SK-N-SH (cell line): ENCODE measurements around the gene CDC45. TPM values are rescaled to one million over a fixed set of nuclear protein-coding genes. Genes with fewer than 3 reads are reported as not detected.

Experiments used
- CTCF ChIA-PET: fragments of 300-600, 350-600 bp; formaldehyde crosslinking; extraction: SDS; loops from one replicate; lab custom pipeline; 2021; lab: Yijun Ruan, JAX
- POLR2A ChIA-PET: fragments of 350-600 bp; sonication (Branson Sonifier 250); formaldehyde crosslinking; extraction: SDS; loops from one replicate; lab custom pipeline; 2020; ENCODE audit warnings: antibody characterized with exemption, inconsistent platforms; lab: Yijun Ruan, JAX
- DNase-seq: peaks from one replicate; pipeline ENCODE4 v3.0.0; 2012
- H2AFZ ChIP-seq: fragments of 200-600 bp; sonication (generic); 2 replicates; pipeline ENCODE4 v1.8.1; 2016; ENCODE audit warnings: antibody characterized with exemption, mild to moderate bottlenecking, low read depth
- H3F3A ChIP-seq: fragments of 200-600 bp; sonication (generic); replicated peaks from 2 replicates; pipeline ENCODE3; 2016; ENCODE audit warnings: antibody characterized with exemption, mild to moderate bottlenecking; ENCODE audit not compliant: insufficient read depth
- H3K27ac ChIP-seq, 2 experiments: fragments of 200-500 bp in 1 of 2; fragments of 200-600 bp in 1 of 2; sonication (Bioruptor generic) in 1 of 2; sonication (generic), shearing (Covaris generic) in 1 of 2; 2 replicates each; pipeline versions ENCODE4 v1.5.1 to v1.6.1; 2014 to 2016; ENCODE audit warnings: low read depth in 2 of 2, inconsistent platforms in 1 of 2, low read length in 1 of 2, mild to moderate bottlenecking in 1 of 2, mixed read lengths in 1 of 2
- H3K27me3 ChIP-seq: fragments of 200-600 bp; sonication (generic), shearing (Covaris generic); 2 replicates; pipeline ENCODE4 v1.6.1; 2016; ENCODE audit warnings: mixed run types; ENCODE audit not compliant: insufficient read depth
- H3K36me3 ChIP-seq, 2 experiments: fragments of 200-500 bp in 1 of 2; fragments of 200-600 bp in 1 of 2; sonication (Bioruptor generic) in 1 of 2; sonication (generic) in 1 of 2; replicated peaks in 1 of 2; 2 replicates each; pipeline versions ENCODE3 to v1.5.1; 2014 to 2016; ENCODE audit warnings: low read length in 1 of 2, mild to moderate bottlenecking in 1 of 2; ENCODE audit not compliant: insufficient read depth in 2 of 2, control insufficient read depth in 1 of 2
- H3K4me1 ChIP-seq, 2 experiments: fragments of 200-500 bp in 1 of 2; fragments of 200-600 bp in 1 of 2; sonication (Bioruptor generic) in 1 of 2; sonication (generic), shearing (Covaris generic) in 1 of 2; 2 replicates each; pipeline versions ENCODE4 v1.5.1 to v1.6.1; 2014 to 2016; ENCODE audit warnings: low read depth in 1 of 2, low read length in 1 of 2, mixed run types in 1 of 2; ENCODE audit not compliant: insufficient read depth in 2 of 2, control insufficient read depth in 1 of 2
- H3K4me2 ChIP-seq: fragments of 200-600 bp; sonication (generic), shearing (Covaris generic); 2 replicates; pipeline ENCODE4 v1.6.1; 2017; ENCODE audit warnings: mixed run types
- H3K4me3 ChIP-seq, 2 experiments: fragments of 200-500 bp in 1 of 2; fragments of 200-600 bp in 1 of 2; sonication (Bioruptor generic) in 1 of 2; sonication (generic), shearing (Covaris generic) in 1 of 2; 2 replicates each; pipeline versions ENCODE4 v1.5.1 to v1.8.1; 2014 to 2016; ENCODE audit warnings: low read depth in 2 of 2, inconsistent platforms in 1 of 2, low read length in 1 of 2, mild to moderate bottlenecking in 1 of 2, mixed read lengths in 1 of 2, moderate library complexity in 1 of 2
- H3K79me2 ChIP-seq: fragments of 200-600 bp; sonication (generic); 2 replicates; pipeline ENCODE4 v1.8.1; 2017; ENCODE audit warnings: mild to moderate bottlenecking; ENCODE audit not compliant: insufficient read depth
- H3K9ac ChIP-seq: fragments of 200-600 bp; sonication (generic); 2 replicates; pipeline ENCODE4 v1.6.1; 2017; ENCODE audit warnings: mixed run types
- H3K9me2 ChIP-seq: fragments of 200-600 bp; sonication (generic); 2 replicates; pipeline ENCODE4 v1.6.1; 2017; ENCODE audit warnings: mixed run types
- H3K9me3 ChIP-seq: fragments of 200-600 bp; sonication (generic); 2 replicates; pipeline ENCODE4 v1.6.1; 2017; ENCODE audit warnings: mixed run types, mild to moderate bottlenecking, moderate library complexity
- H4K20me1 ChIP-seq: fragments of 200-600 bp; sonication (generic); 2 replicates; pipeline ENCODE4 v1.6.1; 2017; ENCODE audit warnings: mild to moderate bottlenecking, mixed run types; ENCODE audit not compliant: insufficient read depth
- ELF1 ChIP-seq: IDR thresholded peaks from 2 replicates; pipeline ENCODE4 v1.4.0; 2012
- EP300 ChIP-seq, 2 experiments: IDR thresholded peaks; 2 replicates each; pipeline versions ENCODE4 v1.4.0 to v1.6.1; 2012; ENCODE audit warnings: borderline replicate concordance in 1 of 2, low read depth in 1 of 2, low read length in 1 of 2
- FOXM1 ChIP-seq: IDR thresholded peaks from 2 replicates; pipeline ENCODE4 v1.4.0; 2012; ENCODE audit warnings: low read depth, mild to moderate bottlenecking
- GABPA ChIP-seq: IDR thresholded peaks from 2 replicates; pipeline ENCODE4 v1.4.0; 2012; ENCODE audit warnings: low read depth, mild to moderate bottlenecking
- JUND ChIP-seq: IDR thresholded peaks from 2 replicates; pipeline ENCODE4 v1.4.0; 2012
- MEF2A ChIP-seq: IDR thresholded peaks from 2 replicates; pipeline ENCODE4 v1.4.0; 2012; ENCODE audit warnings: low read depth, borderline replicate concordance
- MXI1 ChIP-seq: IDR thresholded peaks from 2 replicates; pipeline ENCODE4 v1.6.1; 2012; ENCODE audit warnings: mild to moderate bottlenecking, low read depth, low read length, improper control_type of control experiment
- NRF1 ChIP-seq: IDR thresholded peaks from 2 replicates; pipeline ENCODE4 v1.6.1; 2012; ENCODE audit warnings: low read depth, mild to moderate bottlenecking, low read length
- RAD21 ChIP-seq: IDR thresholded peaks from 2 replicates; pipeline ENCODE4 v1.6.1; 2012; ENCODE audit warnings: mild to moderate bottlenecking, low read length
- RCOR1 ChIP-seq: fragments of 150-350 bp; IDR thresholded peaks from 2 replicates; pipeline ENCODE4 v1.6.1; 2017; ENCODE audit warnings: antibody characterized with exemption, low read length
- SMC3 ChIP-seq: IDR thresholded peaks from 2 replicates; pipeline ENCODE4 v1.6.1; 2012; ENCODE audit warnings: low read depth, low read length, improper control_type of control experiment
- TAF1 ChIP-seq: IDR thresholded peaks from 2 replicates; pipeline ENCODE4 v1.6.1; 2012; ENCODE audit warnings: low read depth, mild to moderate bottlenecking, low read length, moderate library complexity, borderline replicate concordance
- USF1 ChIP-seq: IDR thresholded peaks from 2 replicates; pipeline ENCODE4 v1.4.0; 2012; ENCODE audit warnings: low read depth, borderline replicate concordance
- ZBTB33 ChIP-seq: IDR thresholded peaks from 2 replicates; pipeline ENCODE4 v1.4.0; 2012; ENCODE audit warnings: low read depth, borderline replicate concordance
- WGBS: methylation state at CpG from one replicate; pipeline ENCODE4 v1.1.6; 2017; ENCODE audit warnings: low lambda C conversion rate; 5-methylcytosine and 5-hydroxymethylcytosine counted together
- polyA plus RNA-seq, 3 experiments: library from polyadenylated mRNA; depleted of rRNA; stranded (reverse); fragments of >200 nt; gene quantifications; 2 replicates each; pipeline ENCODE4 v1.2.3, GENCODE V29; 2012

CDC45 gene
- polyA plus RNA-seq, 1 of the 3 experiments (the other 2 are of a cell fraction), result 23.6 TPM

GRCh38 chr22:19504900-19505734 is 25.4 kb downstream of the CDC45 start:
- H3K27ac ChIP-seq, result no peak overlapping the region
- no peak overlapping the region for H3K9ac ChIP-seq
- ChIA-PET CTCF (interaction anchor here (0.8 to 1.9 kb wide), 2 partner anchors 15 to 205 kb away, joined by 3 to 4 read pairs; no protein-coding TSS in a partner anchor), POLR2A (no interaction called here)
- no peak overlapping the region for H3K4me3 ChIP-seq
- H3K79me2 ChIP-seq, result no peaks in the 10 kb centered on the region
- H3F3A ChIP-seq, result no peaks in the 10 kb centered on the region
- TF ChIP-seq MXI1 (no peak), ELF1 (no peak), TAF1 (no peak), FOXM1 (no peak), SMC3 (no peak), RAD21 (no peak), NRF1 (no peak)
- H3K9me3 ChIP-seq, result no peaks in the 10 kb centered on the region
- 89% methylated on average over 15 of the region's 18 CpGs for WGBS
- H3K36me3 ChIP-seq, result no peaks in the 10 kb centered on the region
- H3K4me1 ChIP-seq, result no peaks in the 10 kb centered on the region
- no peaks in the 10 kb centered on the region for H3K27me3 ChIP-seq
- no peak overlapping the region for H2AFZ ChIP-seq
- no peaks in the 10 kb centered on the region for H4K20me1 ChIP-seq
- no peak for DNase-seq
- no peak overlapping the region for H3K4me2 ChIP-seq
- no peaks in the 10 kb centered on the region for H3K9me2 ChIP-seq

DNA sequence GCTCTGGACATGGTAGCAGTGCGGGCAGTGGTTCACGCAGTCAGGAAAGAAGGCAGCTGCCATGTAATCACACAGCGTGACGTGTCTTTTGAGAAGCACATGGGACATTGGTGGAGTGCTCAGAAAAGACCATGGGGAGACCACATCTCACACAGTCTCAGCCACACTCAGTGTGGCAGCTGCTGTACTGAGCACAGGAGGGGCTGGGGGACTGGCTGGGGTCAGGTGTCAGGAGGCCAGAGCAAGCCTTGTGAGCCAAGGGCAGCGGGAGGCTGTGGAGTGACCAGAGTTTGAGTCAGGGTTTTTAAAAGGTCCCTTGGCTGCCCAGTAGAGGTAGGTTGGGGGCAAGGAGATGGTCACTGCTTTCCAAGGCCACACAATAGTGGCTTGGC is 26.0 kb downstream of the CDC45 start:
- H2AFZ ChIP-seq, result no peak overlapping the region
- no peaks in the 10 kb centered on the region for H3K79me2 ChIP-seq
- no peaks in the 10 kb centered on the region for H3K9me3 ChIP-seq
- no peak for DNase-seq
- no peak overlapping the region for H3K4me2 ChIP-seq
- no peak overlapping the region for H3K27ac ChIP-seq
- TF ChIP-seq EP300 (IDR thresholded peaks at IDR 0.05; ENCODE audit: borderline replicate concordance in 1 of 2, low read depth in 1 of 2, low read length in 1 of 2), result no peak
- TF ChIP-seq MXI1, result no peak
- TF ChIP-seq, all 33 proteins: peak for 0
- no peaks in the 10 kb centered on the region for H3K9me2 ChIP-seq
- POLR2A ChIA-PET, result no interaction called here
- H3K4me1 ChIP-seq, result no peaks in the 10 kb centered on the region
- H3K27me3 ChIP-seq, result no peaks in the 10 kb centered on the region
- no peak overlapping the region for H3K9ac ChIP-seq
- WGBS, result 100% methylated on average over 5 of the region's 5 CpGs
- no peak overlapping the region for H3K4me3 ChIP-seq
- no peaks in the 10 kb centered on the region for H4K20me1 ChIP-seq
- H3F3A ChIP-seq, result no peaks in the 10 kb centered on the region
- CTCF ChIA-PET, result interaction anchor here (0.8 to 1.9 kb wide), 2 partner anchors 16 to 206 kb away, joined by 3 to 4 read pairs; no protein-coding TSS in a partner anchor
- no peaks in the 10 kb centered on the region for H3K36me3 ChIP-seq

- Histone ChIP-seq H3K9ac (no peak overlapping the region), H3K4me2 (no peak overlapping the region), H3K27me3 (no peaks in the 10 kb centered on the region), H3K79me2 (no peaks in the 10 kb centered on the region), H3K9me2 (no peaks in the 10 kb centered on the region), H3F3A (no peaks in the 10 kb centered on the region), H4K20me1 (no peaks in the 10 kb centered on the region), H2AFZ (no peak overlapping the region), H3K27ac (no peak overlapping the region), H3K4me1 (no peaks in the 10 kb centered on the region), H3K4me3 (no peak overlapping the region), H3K9me3 (no peaks in the 10 kb centered on the region), H3K36me3 (no peaks in the 10 kb centered on the region)
- ChIA-PET POLR2A (no interaction called here), CTCF (interaction anchor here (0.8 kb wide), 1 partner anchor 206 kb away, joined by 3 read pairs; no protein-coding TSS in a partner anchor)
- no peak for DNase-seq
- 79% methylated on average over 10 of the region's 10 CpGs for WGBS
- TF ChIP-seq ZBTB33, result no peak
- no peak for TF ChIP-seq MEF2A
- no peak for TF ChIP-seq RCOR1
- TF ChIP-seq USF1, result no peak
- no peak for TF ChIP-seq JUND
- no peak for TF ChIP-seq FOXM1
- TF ChIP-seq TAF1, result no peak
- no peak for TF ChIP-seq GABPA
These were observed 26.5 kb downstream of the CDC45 start for GRCh38 chr22:19506212-19506611.
